NCI-H774 (cell line): Measurements from ENCODE around the gene KRT37.
"Not testable (repeated sequence)": the region's sequence is repeated elsewhere in the genome, so short reads cannot be mapped to it uniquely, and the experiment has no call there.

ENCODE experiments used
- DNase-seq: peaks from one replicate; lab custom pipeline; 2025; lab: John Stamatoyannopoulos, UW

Gene KRT37

DNA sequence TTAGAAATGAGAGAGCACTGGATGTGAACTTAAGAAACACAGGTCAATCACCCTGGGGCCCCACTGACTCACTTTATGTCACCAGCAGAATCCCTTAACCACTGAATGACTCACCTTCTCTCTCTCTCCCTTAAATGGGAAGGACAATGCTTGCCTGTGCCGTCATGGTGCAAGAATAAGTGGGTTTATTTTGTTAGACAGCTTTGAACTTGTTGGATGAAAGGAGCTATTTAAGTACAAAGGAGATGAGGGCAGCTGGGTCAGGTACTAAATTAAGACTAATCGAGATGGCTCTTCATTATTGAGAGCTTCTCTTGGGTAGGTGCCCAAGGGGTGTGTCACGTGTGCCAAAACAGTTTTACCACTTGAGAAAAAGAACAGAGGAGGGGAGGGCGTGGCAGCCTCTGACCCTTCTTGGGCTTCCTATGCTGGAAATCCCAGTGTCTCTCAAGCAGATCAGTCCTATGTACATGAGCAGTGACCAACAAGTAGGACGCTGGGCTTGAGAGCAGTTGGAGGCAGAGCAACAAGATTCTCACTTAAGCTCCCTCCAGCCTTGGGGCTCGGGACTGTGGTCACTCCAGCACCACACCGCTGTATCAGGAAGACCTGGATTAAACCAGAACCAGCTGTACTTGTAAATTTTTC, 20.2 kb downstream of the KRT37 start:
- peak; percentile 56 for DNase-seq

DNA sequence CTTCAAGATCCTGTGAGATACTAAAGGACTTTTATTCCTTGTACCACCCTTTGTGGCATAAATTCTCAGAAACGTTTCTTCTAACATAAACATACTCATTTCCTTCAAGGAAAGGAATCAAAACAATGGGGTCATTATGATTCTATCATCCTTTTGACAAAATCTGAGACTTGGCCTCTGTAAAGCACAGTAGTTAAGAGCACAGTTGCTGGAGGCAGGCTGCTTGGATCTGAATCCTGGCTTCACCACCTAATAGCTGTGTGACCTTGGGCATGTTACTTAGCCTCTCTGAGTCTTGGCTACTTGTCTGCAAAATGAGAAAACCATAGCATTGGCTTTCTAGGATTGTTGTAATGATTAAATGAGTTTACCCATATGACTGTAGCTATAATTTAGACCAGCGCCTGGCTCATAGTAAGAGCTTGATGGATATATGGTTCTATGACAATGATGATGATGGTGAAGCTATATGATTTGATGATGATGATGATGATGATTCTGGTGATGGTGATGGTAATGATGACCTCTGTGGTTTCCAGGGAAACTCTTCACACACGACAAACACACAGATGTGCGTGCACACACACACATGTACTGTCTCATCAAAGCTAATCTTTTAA, 20.9 kb downstream of the KRT37 start:
- no peak for DNase-seq

DNA sequence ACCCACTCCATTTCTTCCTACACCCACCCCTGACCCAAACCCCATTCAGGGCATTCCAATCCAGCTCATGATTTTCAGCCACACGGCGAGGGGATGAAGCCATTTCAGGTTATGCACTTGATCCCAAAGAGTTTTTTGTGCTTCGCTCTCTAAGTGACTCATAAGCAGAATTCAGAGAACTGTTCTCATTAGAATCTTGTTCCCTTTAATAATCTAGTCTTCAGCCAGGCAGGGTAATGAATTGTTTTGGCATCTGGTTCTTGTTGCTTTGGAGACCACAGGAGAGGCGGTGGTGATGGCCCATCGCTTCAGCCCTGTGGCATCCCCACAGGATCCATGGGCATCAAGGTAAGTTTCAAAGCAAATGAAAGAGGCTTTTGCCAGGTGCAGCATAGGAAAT, 22.2 kb downstream of the KRT37 start:
- no peak for DNase-seq

DNA sequence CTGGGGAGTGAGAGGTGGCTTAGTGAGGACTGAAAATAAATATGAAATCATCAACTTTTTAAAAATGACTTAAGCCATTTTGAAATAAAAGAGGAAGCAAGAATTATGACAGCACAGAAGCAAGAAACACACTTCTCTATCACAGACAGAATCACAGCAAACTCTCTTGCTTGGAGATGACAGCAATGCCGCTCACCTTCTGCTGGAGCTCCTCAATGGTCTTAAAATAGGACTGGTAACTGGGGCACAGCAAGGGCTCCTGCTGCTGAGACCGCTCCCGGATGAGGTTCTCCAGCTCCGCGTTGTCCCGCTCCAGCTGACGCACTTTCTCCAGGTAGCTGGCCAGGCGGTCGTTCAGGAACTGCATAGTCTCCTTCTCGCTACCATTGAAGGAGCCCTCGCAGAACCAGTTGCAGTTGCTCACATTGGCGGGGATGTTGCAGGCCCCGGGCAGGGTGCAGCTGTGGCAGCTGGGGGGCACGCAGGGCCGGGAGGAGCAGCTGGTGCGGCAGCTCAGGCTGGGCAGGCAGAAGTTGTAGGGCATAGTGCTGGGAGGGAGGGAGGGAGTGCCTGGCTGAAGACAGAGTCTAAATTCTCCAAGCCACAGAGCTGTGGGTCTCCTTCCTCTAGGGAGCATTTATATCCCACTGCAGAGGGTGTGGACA, 27.3 kb downstream of the KRT37 start, which contains the start of gene KRT31:
Gene KRT31, minus strand, starts transcription at position 613 of the 665 bp plus-strand sequence. Its CDS starts 69 bp downstream, at position 544.
- DNase-seq = no peak

DNA sequence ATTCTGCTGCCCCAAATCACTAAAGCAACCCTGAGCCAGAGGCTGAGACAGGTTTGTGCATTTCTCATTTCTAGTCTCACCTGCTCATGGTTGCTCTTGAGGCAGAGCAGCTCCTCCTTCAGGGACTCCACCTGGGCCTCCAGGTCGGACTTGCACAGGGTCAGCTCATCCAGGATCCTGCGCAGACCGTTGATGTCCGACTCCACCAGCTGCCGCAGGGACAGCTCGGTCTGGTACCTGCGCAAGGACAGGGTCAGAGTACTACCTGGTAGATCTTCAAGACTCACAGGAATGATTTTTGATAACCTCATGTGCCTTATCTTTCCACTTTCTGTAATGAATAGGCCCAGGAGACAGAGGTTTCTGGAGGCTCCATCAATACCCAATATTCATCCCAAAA, 28.0 kb downstream of the KRT37 start:
- DNase-seq = no peak

DNA sequence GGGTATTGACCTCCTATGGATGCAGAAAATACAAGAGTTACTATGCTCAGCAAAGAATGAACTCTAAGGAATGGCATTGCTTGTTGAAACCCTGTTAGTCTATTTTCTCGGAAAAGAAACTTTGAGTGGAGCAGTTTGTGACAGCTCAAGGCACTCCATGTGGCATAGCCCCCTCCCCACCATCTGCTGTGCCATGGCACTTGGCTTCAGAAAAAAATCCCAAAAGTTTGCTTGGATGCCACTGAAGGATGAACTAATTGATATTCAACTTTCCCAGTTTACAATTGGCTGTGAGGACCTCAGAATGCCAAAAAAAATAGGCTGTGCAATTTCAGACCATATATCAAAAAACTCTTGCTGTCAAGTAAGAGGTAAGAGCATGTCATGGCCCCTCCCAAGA, 28.8 kb downstream of the KRT37 start:
- no peak for DNase-seq

DNA sequence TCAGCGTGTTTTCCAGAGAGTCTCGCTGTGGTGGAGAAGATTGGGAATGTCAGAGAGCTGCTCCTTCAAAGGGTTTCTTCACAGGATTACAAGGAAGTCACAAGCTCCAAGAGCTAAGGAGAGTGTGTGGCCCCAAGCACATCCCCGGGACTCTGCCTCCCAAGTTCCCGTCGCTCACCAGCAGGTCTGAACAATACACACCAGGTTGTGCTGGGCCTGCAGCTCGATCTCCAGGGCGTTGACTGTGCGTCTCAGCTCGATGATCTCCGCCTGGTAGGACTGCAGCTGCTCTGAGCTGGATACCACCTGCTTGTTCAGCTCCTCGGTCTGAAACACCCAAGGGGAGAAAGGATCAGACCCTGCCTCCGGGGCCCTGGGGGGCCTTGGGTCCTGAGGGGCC, 29.3 kb downstream of the KRT37 start:
- not testable (repeated sequence) for DNase-seq

DNA sequence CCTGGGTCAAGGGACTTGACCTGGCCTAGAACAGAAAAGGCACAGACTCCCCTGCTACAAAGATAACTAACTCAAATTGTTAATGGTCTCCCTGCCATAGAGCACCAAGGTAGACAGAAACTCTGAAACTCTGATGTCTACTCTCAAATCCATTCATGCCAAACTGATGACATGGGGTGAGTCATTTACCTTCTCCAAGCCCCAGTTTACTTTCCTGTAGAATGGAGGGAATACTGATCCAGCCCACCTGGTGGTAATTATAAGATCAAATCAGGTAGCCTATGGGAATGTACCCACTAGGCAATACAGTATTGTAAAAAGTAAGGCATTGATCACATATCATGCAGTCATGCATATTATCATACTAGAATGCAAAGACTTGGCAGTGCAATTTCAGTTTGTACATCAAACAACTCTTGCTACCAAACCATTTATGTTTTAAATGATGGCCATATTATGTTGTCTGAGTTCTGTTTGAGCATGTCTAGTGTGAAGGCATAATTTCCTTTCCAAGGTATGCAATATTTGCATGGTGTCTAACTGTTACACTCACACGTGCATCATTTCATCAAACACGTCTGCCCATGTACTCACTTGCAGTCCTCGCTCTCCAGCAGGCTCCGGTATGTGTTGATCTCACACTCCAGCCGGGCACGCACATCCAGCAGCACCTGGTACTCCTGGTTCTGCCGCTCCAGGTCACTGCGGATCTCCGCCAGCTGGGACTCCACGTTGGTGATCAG, 30.0 kb downstream of the KRT37 start:
- no peak for DNase-seq

DNA sequence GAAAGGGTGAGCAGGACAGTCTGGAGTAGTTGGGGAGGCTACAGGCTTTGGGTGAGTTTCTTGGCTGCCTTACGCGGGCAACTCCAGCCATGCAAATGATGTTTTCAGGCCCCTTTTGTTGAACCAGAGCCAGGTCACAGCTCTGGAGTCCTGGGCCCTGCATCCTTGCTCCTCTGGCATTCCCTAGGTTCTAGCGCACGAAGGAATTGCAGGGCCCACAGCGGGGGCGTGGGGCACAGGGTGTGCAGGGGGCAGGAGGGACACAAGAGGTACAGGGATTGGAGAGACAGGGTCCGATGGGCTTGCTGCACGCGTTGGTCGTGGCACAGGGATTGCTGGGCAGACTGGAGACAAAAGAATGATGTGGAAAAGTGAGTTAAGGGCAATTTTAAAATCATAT, 30.6 kb downstream of the KRT37 start:
- no peak for DNase-seq

DNA sequence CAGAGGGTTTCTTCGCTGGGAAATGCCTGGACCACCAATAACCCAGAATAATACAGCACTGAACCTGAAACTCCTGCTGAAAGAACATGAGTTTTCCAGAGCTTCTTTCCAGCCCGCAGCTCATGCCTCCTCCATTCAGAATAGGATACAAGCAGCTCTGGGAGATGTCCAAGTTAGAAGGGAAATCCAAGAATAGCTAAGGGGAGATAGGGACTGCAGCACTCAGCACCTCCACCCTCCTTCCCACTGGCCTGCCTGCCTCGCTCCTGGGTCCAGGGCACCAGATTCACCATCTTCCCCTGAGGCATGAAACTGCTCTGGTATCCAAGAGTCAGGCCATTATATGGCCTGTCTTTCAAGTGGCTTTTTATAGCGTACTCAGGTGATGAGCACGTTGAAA, 31.1 kb downstream of the KRT37 start:
- DNase-seq = no peak

DNA sequence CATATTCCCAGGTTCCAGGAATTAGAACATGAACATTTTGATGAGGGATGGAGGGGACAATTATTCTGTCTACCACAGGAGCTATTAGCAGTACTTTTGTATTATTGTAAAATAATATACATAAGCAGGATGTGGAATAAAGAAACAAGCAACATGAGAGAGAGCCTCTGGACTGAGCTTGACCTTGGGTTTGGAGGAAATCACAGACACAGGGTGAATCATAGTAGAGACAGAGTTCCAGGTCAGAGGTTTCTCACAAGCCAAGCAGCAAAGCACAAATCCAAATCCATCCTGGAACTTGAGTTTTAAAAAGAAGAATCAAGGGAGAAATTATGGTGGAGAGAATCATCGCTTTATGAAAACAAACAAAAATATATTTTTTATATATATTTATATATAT, 32.1 kb downstream of the KRT37 start:
- no peak for DNase-seq

DNA sequence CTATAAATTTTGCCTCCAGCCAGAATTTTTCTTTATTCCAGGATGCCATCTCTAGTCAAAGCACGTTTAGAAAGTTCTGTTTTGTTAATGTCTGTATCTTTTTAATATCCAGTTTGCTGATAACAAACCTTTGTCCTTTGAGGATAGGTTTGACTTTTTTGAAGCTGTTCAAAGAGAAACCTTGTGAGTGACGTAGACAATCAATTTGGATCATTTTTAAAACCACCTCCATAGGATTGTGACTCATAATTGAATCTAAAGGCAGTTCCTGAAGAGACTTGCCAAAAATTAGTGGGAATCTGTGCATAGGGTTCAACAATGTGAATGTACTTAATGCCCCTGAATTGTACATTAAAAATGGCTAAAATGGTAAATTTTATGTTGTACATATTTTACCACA, 32.9 kb downstream of the KRT37 start:
- no peak for DNase-seq

DNA sequence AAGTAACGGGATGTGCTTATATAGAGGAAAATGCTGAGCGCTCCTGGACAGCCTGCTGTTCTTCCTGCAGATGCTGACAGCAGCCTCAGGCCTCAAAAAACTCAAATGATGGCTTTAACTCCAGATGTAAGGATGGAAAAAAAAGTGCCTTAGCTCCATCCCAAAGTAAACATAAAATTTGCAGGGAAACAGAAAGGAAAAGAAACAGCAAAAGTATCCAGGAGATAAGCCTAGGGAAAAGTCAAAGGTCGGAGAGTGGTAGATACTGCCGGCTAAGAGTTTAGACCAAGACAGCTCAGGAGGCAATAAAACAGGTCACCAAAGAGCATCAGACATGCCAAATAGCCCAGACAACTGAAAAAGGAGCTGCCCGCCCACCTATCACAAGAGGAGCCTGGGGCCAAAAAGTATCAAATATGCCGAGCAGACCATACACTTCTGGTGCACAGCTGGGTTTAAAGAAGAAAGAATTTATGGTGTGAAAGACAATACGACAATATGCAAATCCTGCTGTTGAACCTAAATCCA, 33.9 kb downstream of the KRT37 start:
- no peak for DNase-seq

DNA sequence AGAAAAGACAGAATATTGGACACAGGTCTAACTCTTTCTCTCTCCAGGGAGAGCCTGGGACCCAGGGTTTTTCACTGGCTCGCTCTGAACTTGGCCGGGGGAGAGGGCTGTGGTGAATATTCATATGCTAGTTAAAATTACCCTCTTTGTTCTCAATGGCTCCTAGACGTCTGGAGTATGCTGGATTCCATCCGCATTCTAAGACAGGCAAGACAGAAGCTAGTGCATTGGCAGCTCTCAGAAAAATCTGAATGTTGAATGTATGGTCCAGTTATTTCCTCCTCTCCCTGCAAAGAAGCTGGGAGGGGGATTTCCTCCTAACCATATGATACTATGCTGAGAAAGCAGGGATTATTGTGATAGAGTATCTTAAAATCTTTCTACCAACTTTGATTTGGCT, 36.7 kb downstream of the KRT37 start:
- no peak for DNase-seq

DNA sequence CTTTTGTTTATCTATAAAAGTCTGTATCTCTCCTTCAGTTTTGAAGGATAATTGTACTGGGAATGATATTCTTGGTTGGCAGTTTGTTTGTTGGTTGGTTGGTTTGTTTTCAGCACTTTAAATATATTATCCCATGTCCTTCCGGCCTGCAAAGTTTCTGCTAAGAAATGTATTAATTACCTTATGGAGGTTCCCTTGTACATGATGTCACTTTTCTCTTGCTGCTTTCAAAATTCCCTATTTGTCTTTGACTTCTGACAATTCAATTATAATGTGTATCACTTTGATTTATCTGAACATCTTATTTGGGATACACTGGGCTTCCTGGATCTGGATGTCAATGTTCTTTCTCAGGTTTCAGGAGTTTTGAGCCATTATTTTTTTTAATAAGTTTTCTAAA, 38.2 kb downstream of the KRT37 start:
- DNase-seq = no peak

DNA sequence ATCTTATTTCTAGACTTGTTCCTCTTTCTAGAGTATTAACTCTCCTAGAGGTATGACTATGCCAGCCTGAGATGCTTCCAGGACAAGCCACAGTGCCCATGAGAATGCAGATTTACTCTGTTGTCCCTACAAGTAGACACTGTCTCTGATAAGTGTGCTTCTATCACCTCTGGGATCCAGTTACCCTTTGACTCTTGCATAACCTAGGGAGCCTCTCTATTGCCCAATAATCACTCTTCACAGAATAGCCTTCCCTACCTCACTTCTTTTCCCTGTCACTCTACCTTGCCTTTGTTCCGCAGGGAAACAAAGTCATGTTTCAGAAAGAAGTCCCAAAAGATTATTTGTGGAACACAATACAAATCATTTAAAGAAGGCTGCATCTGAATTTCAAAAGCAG, 40.7 kb downstream of the KRT37 start:
- DNase-seq = no peak

DNA sequence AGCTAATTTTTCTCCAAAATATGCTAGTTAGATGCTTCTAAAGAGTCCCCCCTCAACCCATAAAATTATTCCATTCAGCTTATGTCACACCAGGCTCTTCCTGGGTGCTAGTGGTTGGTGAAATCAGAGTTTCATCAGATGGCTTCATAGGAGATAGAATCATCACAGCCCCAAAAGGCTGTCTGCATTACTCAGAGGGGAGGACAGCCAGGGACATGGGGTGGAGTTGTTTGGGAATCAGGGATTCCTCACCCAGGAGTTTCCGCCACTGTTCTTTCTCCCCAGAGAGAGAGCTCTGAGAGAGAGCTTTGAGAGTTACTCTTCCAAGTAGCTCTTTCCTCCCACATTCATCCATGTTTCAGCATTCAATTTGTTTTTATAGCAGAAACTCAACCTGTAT, 42.0 kb downstream of the KRT37 start:
- DNase-seq = no peak

DNA sequence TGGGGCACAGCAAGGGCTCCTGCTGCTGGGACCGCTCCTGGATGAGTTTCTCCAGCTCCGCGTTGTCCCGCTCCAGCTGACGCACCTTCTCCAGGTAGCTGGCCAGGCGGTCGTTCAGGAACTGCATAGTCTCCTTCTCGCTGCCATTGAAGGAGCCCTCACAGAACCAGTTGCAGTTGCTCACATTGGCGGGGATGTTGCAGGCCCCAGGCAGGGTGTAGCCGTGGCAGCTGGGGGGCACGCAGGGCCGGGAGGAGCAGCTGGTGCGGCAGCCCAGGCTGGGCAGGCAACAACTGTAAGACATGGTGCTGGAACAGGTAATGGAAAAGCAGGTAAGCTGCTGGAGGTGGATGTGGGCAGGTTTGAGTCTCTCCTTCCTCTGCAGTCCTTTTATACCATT, 42.4 kb downstream of the KRT37 start, which contains the start of gene KRT34:
Gene KRT34, minus strand, starts transcription at position 364 of the 400 bp plus-strand sequence. Its CDS starts 60 bp downstream, at position 304.
- DNase-seq = not testable (repeated sequence)

DNA sequence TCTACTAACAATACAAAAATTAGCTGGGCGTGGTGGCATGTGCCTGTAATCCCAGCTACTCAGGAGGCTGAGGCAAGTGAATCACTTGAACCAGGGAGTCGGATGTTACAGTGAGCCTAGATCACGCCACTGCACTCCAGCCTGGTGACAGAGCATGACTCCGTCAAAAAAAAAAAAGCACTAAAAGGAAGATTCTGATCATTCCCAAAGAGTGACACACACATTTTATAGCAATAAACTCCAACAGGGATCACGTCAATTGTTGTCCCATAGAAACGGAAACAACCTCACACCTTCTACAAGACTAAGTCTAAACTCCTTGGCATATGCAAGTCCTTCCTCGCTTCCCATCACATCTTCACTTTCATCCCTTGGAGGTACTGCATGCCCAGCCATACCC, 44.3 kb downstream of the KRT37 start:
- DNase-seq = not testable (repeated sequence)

DNA sequence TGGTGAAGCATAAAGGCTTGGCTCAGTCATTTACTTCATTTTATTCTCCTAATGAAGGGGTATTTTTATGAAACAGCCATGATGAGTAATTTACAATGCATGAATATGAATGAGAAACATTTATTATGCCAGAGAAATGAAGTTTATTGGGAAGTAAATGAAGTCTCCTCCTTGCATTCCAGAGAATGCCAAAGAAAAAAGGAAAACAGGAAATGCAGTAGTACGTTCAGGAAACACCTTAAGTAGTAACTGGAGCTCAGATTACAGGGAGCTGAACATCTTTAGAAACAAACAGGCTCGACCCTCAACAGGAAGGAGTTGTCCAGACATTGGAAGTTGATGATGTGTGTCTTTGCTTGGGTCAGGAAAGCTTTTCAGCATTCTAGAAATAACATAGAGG, 46.8 kb downstream of the KRT37 start:
- no peak for DNase-seq
